Esophagus muscularis mucosa (tissue), 4 donors: Measurements from ENCODE around the gene PTPRN2. TPM values are rescaled to one million over a fixed set of nuclear protein-coding genes. Genes with fewer than 3 reads are reported as not detected.

Source experiments
- DNase-seq: peaks from one replicate; pipeline ENCODE4 v3.0.0-alpha.2; 2017; ENCODE audit errors: extremely low spot score
- H3K27ac ChIP-seq, 4 donors: fragments of 200-600 bp; sonication (generic); replicated peaks in 1 of 4; 1 replicate in 3 of 4; 2 replicates in 1 of 4; pipeline ENCODE4 v1.5.1; 2016 to 2019; ENCODE audit warnings: mild to moderate bottlenecking in 1 of 4
- H3K27me3 ChIP-seq, 4 donors: fragments of 200-600 bp; sonication (generic); one replicate each; pipeline versions ENCODE4 v1.5.1 to v1.6.0; 2016 to 2019
- H3K36me3 ChIP-seq, 4 donors: fragments of 200-600 bp; sonication (generic); one replicate each; pipeline ENCODE4 v1.5.1; 2016 to 2019
- H3K4me1 ChIP-seq, 4 donors: fragments of 200-600 bp; sonication (generic); one replicate each; pipeline ENCODE4 v1.5.1; 2016 to 2019
- H3K4me3 ChIP-seq, 4 donors: fragments of 200-600 bp; sonication (generic); 1 replicate in 2 of 4; 2 replicates in 2 of 4; pipeline ENCODE4 v1.5.1; 2016 to 2019; ENCODE audit warnings: mild to moderate bottlenecking in 4 of 4, moderate library complexity in 1 of 4
- H3K9me3 ChIP-seq, 4 donors: fragments of 200-600 bp; sonication (generic); 1 replicate in 3 of 4; 2 replicates in 1 of 4; pipeline ENCODE4 v1.5.1; 2016 to 2019
- EP300 ChIP-seq: sonication (generic); formaldehyde crosslinking; IDR thresholded peaks from one replicate; pipeline ENCODE4 v1.6.1; 2017; ENCODE audit warnings: antibody characterized with exemption
- POLR2A ChIP-seq: fragments of 450-650 bp; IDR thresholded peaks from one replicate; pipeline ENCODE4 v1.6.1; 2017; ENCODE audit warnings: antibody characterized with exemption, moderate library complexity, mild to moderate bottlenecking, low read depth
- POLR2AphosphoS5 ChIP-seq, 2 donors: sonication (generic); formaldehyde crosslinking; IDR thresholded peaks; one replicate each; pipeline ENCODE4 v1.6.1; 2017; ENCODE audit warnings: antibody characterized with exemption in 2 of 2
- WGBS: methylation state at CpG from one replicate; pipeline ENCODE4 v1.1.5; 2018; 5-methylcytosine and 5-hydroxymethylcytosine counted together
- intact Hi-C: fragments of 100-400 bp; cut with DNase I; formaldehyde crosslinking; loops from one replicate; pipeline ENCODE4 v1.15.1; 2023
- total RNA-seq, 4 donors: library from RNA; depleted of rRNA; stranded (reverse); fragments of >200 nt; gene quantifications; one replicate each; pipeline versions ENCODE4 v1.1.0 to v1.2.1, GENCODE V29; 2016
- TF ChIP-seq, protein P1 (sequence below), 3 experiments: fragments of 200-600 bp in 2 of 3; fragments of 450-650 bp in 1 of 3; sonication (generic) in 2 of 3; IDR thresholded peaks; one replicate each; pipeline ENCODE4 v1.5.1; 2017 to 2019; ENCODE audit warnings: antibody characterized with exemption in 3 of 3, mild to moderate bottlenecking in 2 of 3, moderate library complexity in 1 of 3

PTPRN2 gene
- total RNA-seq, 4 donors from 2014 or later: 2.1 to 3.1 (median 3.1) TPM

DNA sequence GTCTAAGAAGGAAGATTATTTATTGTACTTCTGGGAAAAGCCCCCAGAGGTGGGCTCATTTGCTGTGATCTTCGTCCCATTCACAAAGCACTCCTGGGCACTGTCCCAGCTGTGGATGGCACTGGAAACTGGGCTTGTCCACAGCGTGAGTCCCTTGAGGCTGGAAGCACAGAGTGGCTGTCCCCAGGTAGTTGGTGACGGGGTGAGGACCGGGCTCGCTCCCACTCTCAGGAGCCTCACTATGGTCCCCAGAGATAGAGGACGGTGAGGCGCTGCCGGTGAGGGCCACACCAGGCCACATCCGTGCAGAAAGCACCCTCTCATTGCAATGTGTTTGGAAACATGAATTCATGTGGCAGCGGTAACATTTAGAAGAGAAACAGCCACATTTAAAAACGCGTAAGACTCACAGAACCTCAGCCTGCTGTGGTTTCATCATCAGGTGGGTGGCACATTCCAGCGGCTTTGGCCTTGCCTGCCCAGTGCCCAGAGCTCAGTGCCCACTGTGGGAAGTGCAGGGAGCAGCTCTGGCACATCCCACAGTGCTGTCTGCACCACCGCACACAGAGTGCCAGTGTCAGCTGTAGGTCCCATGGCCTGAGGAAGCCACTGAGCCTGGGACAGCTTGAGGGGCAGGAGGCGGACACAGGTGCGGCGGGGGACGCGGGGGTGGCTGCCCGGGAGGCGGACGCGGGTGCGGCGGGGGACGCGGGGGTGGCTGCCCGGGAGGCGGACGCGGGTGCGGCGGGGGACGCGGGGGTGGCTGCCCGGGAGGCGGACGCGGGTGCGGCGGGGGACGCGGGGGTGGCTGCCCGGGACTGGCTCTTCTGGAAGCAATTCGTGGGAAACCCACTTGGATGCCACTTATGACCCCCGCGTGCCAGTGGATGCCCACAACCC is 801.0 kb downstream of the PTPRN2 start:
- no peak for DNase-seq
- H3K27ac ChIP-seq: no peak overlapping the region
- no peaks in the 10 kb centered on the region for H3K36me3 ChIP-seq
- no peaks in the 10 kb centered on the region for H3K9me3 ChIP-seq
- TF ChIP-seq POLR2AphosphoS5 (IDR thresholded peaks at IDR 0.05): no peak
- TF ChIP-seq, protein P1, sequence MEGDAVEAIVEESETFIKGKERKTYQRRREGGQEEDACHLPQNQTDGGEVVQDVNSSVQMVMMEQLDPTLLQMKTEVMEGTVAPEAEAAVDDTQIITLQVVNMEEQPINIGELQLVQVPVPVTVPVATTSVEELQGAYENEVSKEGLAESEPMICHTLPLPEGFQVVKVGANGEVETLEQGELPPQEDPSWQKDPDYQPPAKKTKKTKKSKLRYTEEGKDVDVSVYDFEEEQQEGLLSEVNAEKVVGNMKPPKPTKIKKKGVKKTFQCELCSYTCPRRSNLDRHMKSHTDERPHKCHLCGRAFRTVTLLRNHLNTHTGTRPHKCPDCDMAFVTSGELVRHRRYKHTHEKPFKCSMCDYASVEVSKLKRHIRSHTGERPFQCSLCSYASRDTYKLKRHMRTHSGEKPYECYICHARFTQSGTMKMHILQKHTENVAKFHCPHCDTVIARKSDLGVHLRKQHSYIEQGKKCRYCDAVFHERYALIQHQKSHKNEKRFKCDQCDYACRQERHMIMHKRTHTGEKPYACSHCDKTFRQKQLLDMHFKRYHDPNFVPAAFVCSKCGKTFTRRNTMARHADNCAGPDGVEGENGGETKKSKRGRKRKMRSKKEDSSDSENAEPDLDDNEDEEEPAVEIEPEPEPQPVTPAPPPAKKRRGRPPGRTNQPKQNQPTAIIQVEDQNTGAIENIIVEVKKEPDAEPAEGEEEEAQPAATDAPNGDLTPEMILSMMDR (IDR thresholded peaks at IDR 0.05): no peak
- no peak for TF ChIP-seq POLR2A
- no peak for TF ChIP-seq EP300
- 92% methylated on average over 30 of the region's 47 CpGs for WGBS
- no peak overlapping the region for H3K4me3 ChIP-seq
- no peaks in the 10 kb centered on the region for H3K4me1 ChIP-seq
- intact Hi-C loops: no loop called here
- peaks cover 0 to 6% (median 0%) of the 10 kb centered on the region in 4 donors for H3K27me3 ChIP-seq

DNA sequence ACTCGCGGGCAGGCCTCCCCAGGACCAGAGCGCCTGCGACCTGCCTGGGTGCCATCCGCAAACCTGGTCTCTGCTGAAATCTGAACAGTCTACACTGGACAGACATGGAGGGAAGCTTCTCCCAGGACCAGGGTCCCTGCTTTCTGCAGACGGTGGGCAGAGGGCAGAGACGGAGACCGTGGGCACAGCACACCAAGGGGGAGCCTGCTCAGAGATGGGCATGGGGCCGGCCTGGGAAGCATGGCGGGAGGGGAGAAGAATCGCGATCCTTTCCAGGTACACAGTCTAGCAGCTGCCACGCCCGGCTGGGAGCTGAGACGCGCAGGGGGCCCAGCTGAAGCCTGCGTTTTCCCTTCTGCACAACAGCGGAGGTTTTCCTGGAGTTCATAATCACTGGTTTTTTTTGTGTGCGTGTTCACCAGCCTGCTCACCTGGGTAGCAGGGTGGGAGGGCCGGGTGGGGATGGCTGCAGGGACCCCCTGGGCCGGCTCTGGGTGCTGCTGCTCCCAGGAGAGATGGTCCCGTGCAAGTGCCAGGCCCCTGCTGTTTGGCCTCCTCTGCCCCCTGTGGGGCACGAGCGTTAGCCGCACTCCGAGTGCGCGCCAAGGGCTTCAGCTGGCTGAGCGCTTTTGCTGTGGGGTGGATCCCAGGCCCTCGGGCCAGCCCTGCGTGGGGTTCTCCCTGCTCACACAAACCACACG is 802.0 kb downstream of the PTPRN2 start:
- H3K4me1 ChIP-seq: no peaks in the 10 kb centered on the region
- H3K27me3 ChIP-seq: peaks cover 0 to 12% (median 0%) of the 10 kb centered on the region in 4 donors
- no peaks in the 10 kb centered on the region for H3K36me3 ChIP-seq
- TF ChIP-seq, protein P1 (IDR thresholded peaks at IDR 0.05): no peak
- TF ChIP-seq EP300 (no peak), POLR2A (no peak), POLR2AphosphoS5 (IDR thresholded peaks at IDR 0.05) (no peak)
- no peak overlapping the region for H3K4me3 ChIP-seq
- no peaks in the 10 kb centered on the region for H3K9me3 ChIP-seq
- DNase-seq: no peak
- WGBS: 90% methylated on average over 19 of the region's 32 CpGs
- intact Hi-C loops: no loop called here
- H3K27ac ChIP-seq: no peak overlapping the region

DNA sequence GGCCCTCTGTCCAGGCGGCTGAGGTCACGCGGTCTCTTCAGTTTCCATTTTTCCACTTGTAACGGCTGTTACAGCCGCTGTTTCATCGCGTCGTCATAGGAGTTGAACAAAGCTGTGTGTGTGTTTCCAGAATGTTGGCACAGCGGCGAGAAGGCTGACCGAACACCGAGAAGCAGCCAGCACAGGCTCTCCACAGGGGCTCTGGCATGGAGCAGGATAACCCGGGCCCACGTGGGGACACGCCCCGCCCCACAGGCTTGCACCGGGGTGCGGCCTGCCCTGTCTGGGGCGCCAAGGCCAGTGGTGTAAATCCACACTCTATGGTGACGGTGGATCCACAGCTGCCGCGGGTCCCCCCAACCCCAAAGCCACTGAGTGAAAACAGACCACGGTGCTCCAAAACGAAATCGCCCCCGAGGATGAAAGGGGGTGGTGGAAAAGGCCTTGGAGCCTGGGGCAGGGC is 802.6 kb downstream of the PTPRN2 start:
- no peaks in the 10 kb centered on the region for H3K9me3 ChIP-seq
- intact Hi-C loops: no loop called here
- no peaks in the 10 kb centered on the region for H3K36me3 ChIP-seq
- no peaks in the 10 kb centered on the region for H3K4me1 ChIP-seq
- H3K27me3 ChIP-seq: peaks cover 0 to 18% (median 0%) of the 10 kb centered on the region in 4 donors
- H3K4me3 ChIP-seq: no peak overlapping the region
- TF ChIP-seq POLR2AphosphoS5 (IDR thresholded peaks at IDR 0.05): no peak
- TF ChIP-seq POLR2A: no peak
- TF ChIP-seq, protein P1 (IDR thresholded peaks at IDR 0.05): no peak
- no peak for TF ChIP-seq EP300
- WGBS: 92% methylated on average over 12 of the region's 26 CpGs
- no peak for DNase-seq
- H3K27ac ChIP-seq: no peak overlapping the region

DNA sequence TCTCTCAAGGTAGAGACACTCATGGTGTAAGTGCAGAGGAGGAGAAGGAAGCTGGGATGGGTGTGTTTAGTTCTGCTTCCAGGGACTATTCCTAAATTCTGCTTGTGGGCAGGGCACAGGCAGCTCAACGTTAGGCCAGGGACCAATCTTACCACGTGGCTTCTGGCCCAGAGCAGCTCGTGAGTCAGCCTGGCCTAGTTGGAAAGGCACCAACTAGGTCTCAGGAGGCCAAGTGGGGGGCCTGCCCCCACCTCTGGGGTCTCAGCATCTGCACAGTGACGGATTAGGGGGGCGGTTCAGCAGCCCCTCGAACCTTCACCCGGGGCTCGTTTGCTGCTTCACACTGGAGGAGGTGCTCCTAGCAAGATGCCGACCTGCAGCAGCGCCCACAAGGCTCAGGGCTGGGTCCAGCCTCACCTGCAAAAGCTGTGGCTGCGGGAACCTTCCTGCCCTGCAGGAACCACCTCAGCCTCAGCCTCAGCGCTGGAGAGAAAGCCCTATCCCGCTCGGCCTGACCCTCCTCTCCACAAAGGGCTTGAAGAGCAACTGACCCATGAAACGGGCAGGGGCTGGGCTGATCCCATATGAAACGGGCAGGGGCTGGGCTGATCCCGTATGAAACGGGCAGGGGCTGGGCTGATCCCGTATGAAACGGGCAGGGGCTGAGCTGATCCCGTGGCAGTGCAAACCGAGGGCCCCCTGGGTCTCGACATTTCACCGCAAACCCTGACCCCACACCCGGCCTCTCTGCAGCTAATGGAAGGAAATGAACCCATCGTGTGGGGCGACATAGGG is 803.4 kb downstream of the PTPRN2 start:
- WGBS: 60% methylated on average over 11 of the region's 27 CpGs
- Histone ChIP-seq H3K27me3 (peaks cover 0 to 26% (median 0%) of the 10 kb centered on the region in 4 donors), H3K9me3 (no peaks in the 10 kb centered on the region), H3K27ac (no peak overlapping the region), H3K4me1 (no peaks in the 10 kb centered on the region), H3K4me3 (no peak overlapping the region), H3K36me3 (no peaks in the 10 kb centered on the region)
- intact Hi-C loops: no loop called here
- DNase-seq: no peak
- TF ChIP-seq, protein P1 (IDR thresholded peaks at IDR 0.05): no peak
